ENCODE data around the gene WDR73. TPM values are rescaled to one million over a fixed set of nuclear protein-coding genes. Genes with fewer than 3 reads are reported as not detected.
A peak's percentile ranks its signal among the peaks of the same experiment; 100 is the strongest.

Gene WDR73
- total and polyA plus RNA-seq, 9 of the 15 experiments (the other 6 are each of a cell fraction or from before 2014, with no cell fraction given): 9.2 to 25.4 (median 21.7) TPM

DNA sequence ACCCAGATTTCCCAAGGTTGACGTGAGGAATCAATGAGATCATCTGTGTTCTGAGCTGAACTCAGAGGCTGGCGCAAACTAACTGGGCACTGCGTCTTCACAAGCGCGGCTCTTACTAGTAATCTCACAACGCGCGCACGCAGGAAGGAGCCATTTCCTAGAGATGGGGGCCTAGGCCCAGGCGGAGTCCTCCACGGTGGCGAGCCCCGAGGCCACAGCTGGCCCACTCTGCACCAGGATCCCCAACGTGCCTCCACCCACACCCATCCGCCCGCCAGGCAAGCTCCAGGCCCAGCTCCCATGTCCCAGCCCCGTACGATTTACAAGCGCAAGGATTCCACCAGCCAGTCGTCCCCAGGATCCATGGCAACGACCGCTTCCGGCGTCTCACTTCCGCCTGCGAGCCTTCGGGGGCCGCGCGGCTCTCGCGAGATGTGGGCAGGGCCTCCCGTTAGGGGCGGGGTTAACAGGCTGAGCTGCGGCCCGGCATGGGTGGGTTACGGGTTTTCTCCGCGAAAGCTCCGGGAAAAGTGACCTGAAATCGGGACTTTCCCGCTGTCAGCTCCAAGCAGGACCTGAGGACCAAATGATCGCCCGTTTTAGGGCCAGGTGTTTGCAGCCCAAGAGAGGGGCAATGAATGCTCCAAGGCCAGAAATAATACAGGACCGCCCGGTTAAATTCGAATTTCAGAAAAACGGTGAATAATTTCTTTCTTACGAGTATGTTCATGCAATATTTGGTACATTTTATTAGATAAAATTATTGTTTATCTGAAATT is at the start of gene WDR73 (continued):
- TF ChIP-seq THAP12 (CRISPR knock-in tag; IDR thresholded peaks at IDR 0.05) (peak; percentile 56; the same call in 1 of the 2 replicates), U2AF1 (optimal IDR thresholded peaks at IDR 0.05; ENCODE audit: low read depth, low read length) (no peak), BRF1 (IDR thresholded peaks at IDR 0.05; ENCODE audit: borderline replicate concordance, extremely low read depth, insufficient read length) (no peak), CREM (IDR thresholded peaks at IDR 0.05; ENCODE audit: low read depth) (peak; percentile 67), MBD2 (IDR thresholded peaks at IDR 0.05; ENCODE audit: borderline replicate concordance, low read depth) (no peak; the same call in 1 of the 2 replicates), RBFOX2 (IDR thresholded peaks at IDR 0.05; ENCODE audit: low read depth, low read length) (peak; percentile 88), SAP30 (IDR thresholded peaks at IDR 0.05; ENCODE audit: borderline replicate concordance, insufficient read depth, low read depth, low read length, poor library complexity, severe bottlenecking) (peak; percentile 97), ELF1 (tag; IDR thresholded peaks at IDR 0.05) (peak; percentile 91), ELF4 (CRISPR knock-in tag; IDR thresholded peaks at IDR 0.05) (peak; percentile 71), ARID1B (IDR thresholded peaks at IDR 0.05) (no peak), UBTF (IDR thresholded peaks at IDR 0.05; ENCODE audit: borderline replicate concordance in 1 of 2, low read depth in 2 of 2, low read length in 2 of 2) (0 out of 4 replicates have a peak, but pooled peaks of 1 of the 2 experiments have one; percentile 18), GABPA (tag; conservative IDR thresholded peaks at IDR 0.05; ENCODE audit: low read depth) (peak; percentile 95), SMC3 (conservative IDR thresholded peaks at IDR 0.05; ENCODE audit: insufficient read depth, low read depth, low read length) (0 out of 2 replicates have a peak, but pooled peaks have one; percentile 17), BCL6 (CRISPR knock-in tag; IDR thresholded peaks at IDR 0.05) (no peak)
- TF ChIP-seq, protein P1, sequence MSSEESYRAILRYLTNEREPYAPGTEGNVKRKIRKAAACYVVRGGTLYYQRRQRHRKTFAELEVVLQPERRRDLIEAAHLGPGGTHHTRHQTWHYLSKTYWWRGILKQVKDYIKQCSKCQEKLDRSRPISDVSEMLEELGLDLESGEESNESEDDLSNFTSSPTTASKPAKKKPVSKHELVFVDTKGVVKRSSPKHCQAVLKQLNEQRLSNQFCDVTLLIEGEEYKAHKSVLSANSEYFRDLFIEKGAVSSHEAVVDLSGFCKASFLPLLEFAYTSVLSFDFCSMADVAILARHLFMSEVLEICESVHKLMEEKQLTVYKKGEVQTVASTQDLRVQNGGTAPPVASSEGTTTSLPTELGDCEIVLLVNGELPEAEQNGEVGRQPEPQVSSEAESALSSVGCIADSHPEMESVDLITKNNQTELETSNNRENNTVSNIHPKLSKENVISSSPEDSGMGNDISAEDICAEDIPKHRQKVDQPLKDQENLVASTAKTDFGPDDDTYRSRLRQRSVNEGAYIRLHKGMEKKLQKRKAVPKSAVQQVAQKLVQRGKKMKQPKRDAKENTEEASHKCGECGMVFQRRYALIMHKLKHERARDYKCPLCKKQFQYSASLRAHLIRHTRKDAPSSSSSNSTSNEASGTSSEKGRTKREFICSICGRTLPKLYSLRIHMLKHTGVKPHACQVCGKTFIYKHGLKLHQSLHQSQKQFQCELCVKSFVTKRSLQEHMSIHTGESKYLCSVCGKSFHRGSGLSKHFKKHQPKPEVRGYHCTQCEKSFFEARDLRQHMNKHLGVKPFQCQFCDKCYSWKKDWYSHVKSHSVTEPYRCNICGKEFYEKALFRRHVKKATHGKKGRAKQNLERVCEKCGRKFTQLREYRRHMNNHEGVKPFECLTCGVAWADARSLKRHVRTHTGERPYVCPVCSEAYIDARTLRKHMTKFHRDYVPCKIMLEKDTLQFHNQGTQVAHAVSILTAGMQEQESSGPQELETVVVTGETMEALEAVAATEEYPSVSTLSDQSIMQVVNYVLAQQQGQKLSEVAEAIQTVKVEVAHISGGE (CRISPR knock-in tag; IDR thresholded peaks at IDR 0.05): peak in 1 of 3 experiments; percentile 25; a peak in 1 of 6 replicates
